ENCODE data around the gene CCDC116. TPM values are rescaled to one million over a fixed set of nuclear protein-coding genes. Genes with fewer than 3 reads are reported as not detected.

CCDC116 gene
- total RNA-seq, 2 donors from 2014 or later, result 0.46 to 0.84 TPM

- no peaks in the 10 kb centered on the region for H3K9me3 Mint-ChIP-seq
- H3K27me3 Mint-ChIP-seq (ENCODE audit: insufficient read depth), result peaks cover 37% of the 10 kb centered on the region
- H3K36me3 ChIP-seq (ENCODE audit: control insufficient read depth, insufficient read depth, low read length), result no peaks in the 10 kb centered on the region
- H3K4me3 Mint-ChIP-seq, result no peak overlapping the region
- no peak overlapping the region for H3K27ac Mint-ChIP-seq
- no peaks in the 10 kb centered on the region for H3K4me1 ChIP-seq (ENCODE audit: control insufficient read depth, insufficient read depth, low read length)
- 66 to 79% methylated on average over 3 to 7 of the region's 7 CpGs for WGBS, 2 experiments (ENCODE audit: insufficient coverage in 1 of 2, insufficient read length in 1 of 2)
- H3K4me3 ChIP-seq (ENCODE audit: low read length), result no peak overlapping the region
- peaks cover 6% of the 10 kb centered on the region for H3K4me1 Mint-ChIP-seq
- H3K27ac ChIP-seq (ENCODE audit: low read depth, low read length), result no peak overlapping the region
- no peaks in the 10 kb centered on the region for H3K36me3 Mint-ChIP-seq (ENCODE audit: low read depth)
- TF ChIP-seq, protein P1, sequence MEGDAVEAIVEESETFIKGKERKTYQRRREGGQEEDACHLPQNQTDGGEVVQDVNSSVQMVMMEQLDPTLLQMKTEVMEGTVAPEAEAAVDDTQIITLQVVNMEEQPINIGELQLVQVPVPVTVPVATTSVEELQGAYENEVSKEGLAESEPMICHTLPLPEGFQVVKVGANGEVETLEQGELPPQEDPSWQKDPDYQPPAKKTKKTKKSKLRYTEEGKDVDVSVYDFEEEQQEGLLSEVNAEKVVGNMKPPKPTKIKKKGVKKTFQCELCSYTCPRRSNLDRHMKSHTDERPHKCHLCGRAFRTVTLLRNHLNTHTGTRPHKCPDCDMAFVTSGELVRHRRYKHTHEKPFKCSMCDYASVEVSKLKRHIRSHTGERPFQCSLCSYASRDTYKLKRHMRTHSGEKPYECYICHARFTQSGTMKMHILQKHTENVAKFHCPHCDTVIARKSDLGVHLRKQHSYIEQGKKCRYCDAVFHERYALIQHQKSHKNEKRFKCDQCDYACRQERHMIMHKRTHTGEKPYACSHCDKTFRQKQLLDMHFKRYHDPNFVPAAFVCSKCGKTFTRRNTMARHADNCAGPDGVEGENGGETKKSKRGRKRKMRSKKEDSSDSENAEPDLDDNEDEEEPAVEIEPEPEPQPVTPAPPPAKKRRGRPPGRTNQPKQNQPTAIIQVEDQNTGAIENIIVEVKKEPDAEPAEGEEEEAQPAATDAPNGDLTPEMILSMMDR (conservative IDR thresholded peaks at IDR 0.05), result no peak
- no peak for DNase-seq
- no peaks in the 10 kb centered on the region for H3K9me3 ChIP-seq (ENCODE audit: control insufficient read depth, low read length)
- H3K9ac ChIP-seq (ENCODE audit: extremely low read depth, low read length, poor library complexity, severe bottlenecking), result no peak overlapping the region
- H3K27me3 ChIP-seq (ENCODE audit: control insufficient read depth, insufficient read depth, low read length, poor library complexity, severe bottlenecking), result peaks cover 13% of the 10 kb centered on the region
These were observed 28.3 kb downstream of the CCDC116 start for GRCh38 chr22:21660904-21661303.

DNA sequence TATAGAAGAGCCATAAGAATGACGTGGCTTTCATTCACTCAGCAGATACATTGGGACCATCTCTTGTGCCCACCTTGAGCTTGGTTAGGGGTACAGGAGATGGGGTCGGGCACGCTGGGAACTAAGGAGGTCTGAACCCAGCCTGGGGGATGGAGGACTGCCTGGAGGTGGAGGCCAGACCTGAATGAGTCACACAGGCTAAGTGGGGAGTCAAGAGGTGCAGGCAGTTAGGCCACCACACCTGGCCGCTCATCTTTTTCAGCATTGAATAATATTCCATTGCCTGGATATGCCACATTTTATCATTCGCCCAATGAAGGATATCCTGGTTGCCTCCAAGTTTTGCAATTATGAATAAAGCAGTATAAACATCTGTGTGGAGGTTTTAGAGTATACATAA, 29.4 kb downstream of the CCDC116 start:
- no peak overlapping the region for H3K4me3 Mint-ChIP-seq
- peaks cover 4% of the 10 kb centered on the region for H3K4me1 Mint-ChIP-seq
- no peak overlapping the region for H3K9ac ChIP-seq (ENCODE audit: extremely low read depth, low read length, poor library complexity, severe bottlenecking)
- H3K27ac ChIP-seq (ENCODE audit: low read depth, low read length), result no peak overlapping the region
- TF ChIP-seq, protein P1 (conservative IDR thresholded peaks at IDR 0.05), result no peak
- DNase-seq, result no peak
- H3K27ac Mint-ChIP-seq, result no peak overlapping the region
- no peaks in the 10 kb centered on the region for H3K36me3 ChIP-seq (ENCODE audit: control insufficient read depth, insufficient read depth, low read length)
- H3K4me1 ChIP-seq (ENCODE audit: control insufficient read depth, insufficient read depth, low read length), result no peaks in the 10 kb centered on the region
- H3K9me3 ChIP-seq (ENCODE audit: control insufficient read depth, low read length), result no peaks in the 10 kb centered on the region
- 92 to 95% methylated on average over 4 to 5 of the region's 5 CpGs for WGBS, 2 experiments (ENCODE audit: insufficient coverage in 1 of 2, insufficient read length in 1 of 2)
- H3K27me3 ChIP-seq (ENCODE audit: control insufficient read depth, insufficient read depth, low read length, poor library complexity, severe bottlenecking), result peaks cover 13% of the 10 kb centered on the region
- no peaks in the 10 kb centered on the region for H3K36me3 Mint-ChIP-seq (ENCODE audit: low read depth)
- no peaks in the 10 kb centered on the region for H3K9me3 Mint-ChIP-seq
- H3K4me3 ChIP-seq (ENCODE audit: low read length), result no peak overlapping the region
- peaks cover 37% of the 10 kb centered on the region for H3K27me3 Mint-ChIP-seq (ENCODE audit: insufficient read depth)

GRCh38 chr22:21663738-21664137, 31.2 kb downstream of the CCDC116 start:
- TF ChIP-seq, protein P1 (conservative IDR thresholded peaks at IDR 0.05), result no peak
- H3K9me3 Mint-ChIP-seq, result no peaks in the 10 kb centered on the region
- 85 to 92% methylated on average over 2 of the region's 2 CpGs for WGBS, 2 experiments (ENCODE audit: insufficient coverage in 1 of 2, insufficient read length in 1 of 2)
- H3K36me3 Mint-ChIP-seq (ENCODE audit: low read depth), result peaks cover 3% of the 10 kb centered on the region
- peaks cover 13% of the 10 kb centered on the region for H3K27me3 ChIP-seq (ENCODE audit: control insufficient read depth, insufficient read depth, low read length, poor library complexity, severe bottlenecking)
- no peak for DNase-seq
- H3K4me1 ChIP-seq (ENCODE audit: control insufficient read depth, insufficient read depth, low read length), result no peaks in the 10 kb centered on the region
- H3K9me3 ChIP-seq (ENCODE audit: control insufficient read depth, low read length), result no peaks in the 10 kb centered on the region
- H3K27ac Mint-ChIP-seq, result no peak overlapping the region
- H3K27ac ChIP-seq (ENCODE audit: low read depth, low read length), result no peak overlapping the region
- H3K4me3 ChIP-seq (ENCODE audit: low read length), result no peak overlapping the region
- H3K27me3 Mint-ChIP-seq (ENCODE audit: insufficient read depth), result peaks cover 35% of the 10 kb centered on the region
- peaks cover 3% of the 10 kb centered on the region for H3K4me1 Mint-ChIP-seq
- no peak overlapping the region for H3K9ac ChIP-seq (ENCODE audit: extremely low read depth, low read length, poor library complexity, severe bottlenecking)
- no peaks in the 10 kb centered on the region for H3K36me3 ChIP-seq (ENCODE audit: control insufficient read depth, insufficient read depth, low read length)
- no peak overlapping the region for H3K4me3 Mint-ChIP-seq
